Fibroblast of the aortic adventitia (primary cell): Measurements from ENCODE around the gene KLHL29. TPM values are rescaled to one million over a fixed set of nuclear protein-coding genes. Genes with fewer than 3 reads are reported as not detected.

ENCODE experiments used
- DNase-seq: peaks from one replicate; pipeline ENCODE4 v3.0.0-alpha.2; 2010; ENCODE audit warnings: low read depth
- H3K4me3 ChIP-seq: 2 replicates; pipeline ENCODE4 v1.5.1; 2011; ENCODE audit warnings: low read depth, mild to moderate bottlenecking, control low read depth, low read length, moderate library complexity
- total RNA-seq: library from RNA; depleted of rRNA; stranded (reverse); fragments of >200 nt; gene quantifications from 2 replicates; pipeline ENCODE4 v1.2.3, GENCODE V29; 2012; ENCODE audit warnings: low replicate concordance
- TF ChIP-seq, protein P1 (sequence below): IDR thresholded peaks from 2 replicates; pipeline ENCODE4 v1.5.1; 2011; ENCODE audit warnings: mild to moderate bottlenecking, low read length, control low read depth, inconsistent platforms; ENCODE audit not compliant: insufficient read depth

Gene KLHL29
- total RNA-seq, 1 donor: 4.7 TPM

DNA sequence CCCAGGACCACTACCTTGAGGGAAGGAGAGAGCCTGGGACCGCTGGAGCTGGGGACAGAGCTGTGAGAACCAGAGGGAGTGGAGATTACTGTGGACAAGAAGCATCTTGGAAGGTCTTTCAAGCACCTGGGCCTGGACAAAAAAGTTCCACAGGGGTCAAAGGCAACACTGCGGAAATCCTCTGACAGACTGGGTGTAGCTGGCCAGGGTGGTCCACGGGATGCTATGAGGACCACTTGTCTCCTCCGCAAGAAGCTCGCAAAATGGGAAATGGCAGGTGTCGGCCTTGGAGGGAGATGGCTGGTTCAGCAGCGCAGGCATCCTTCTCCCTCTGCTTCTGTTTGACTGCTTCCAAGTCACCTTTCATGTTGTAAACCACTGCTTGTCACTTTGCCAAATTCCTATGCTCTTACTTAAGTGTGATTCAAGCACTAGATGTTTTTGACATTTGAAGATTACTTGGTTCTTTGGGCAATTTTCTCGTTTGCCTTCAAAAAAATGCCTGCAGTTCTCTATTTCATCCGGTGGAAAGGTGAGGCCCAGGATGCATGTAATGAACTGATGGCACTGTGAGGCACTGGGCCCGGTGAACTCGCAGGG is 27.7 kb downstream of the KLHL29 start:
- peak; percentile 79 for DNase-seq

DNA sequence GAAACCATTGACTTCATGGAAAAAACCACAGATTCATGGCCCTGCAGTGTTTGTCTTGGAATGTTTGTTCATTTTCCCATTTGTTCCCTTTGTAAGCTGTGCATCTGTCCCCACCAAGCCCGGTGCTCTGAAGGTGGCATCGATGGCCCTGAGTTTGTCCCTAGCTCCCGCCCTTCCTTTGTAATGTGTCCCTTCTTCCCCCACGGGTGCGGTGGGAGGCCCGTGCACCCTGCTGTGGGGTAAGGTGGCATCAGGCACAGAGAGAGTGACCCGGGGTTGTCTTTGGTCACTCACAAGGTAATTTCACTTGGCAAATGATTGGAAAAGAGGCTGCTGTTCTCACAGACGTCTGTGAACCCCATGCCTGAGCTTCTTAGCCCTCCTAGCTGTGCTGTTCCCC is 28.7 kb downstream of the KLHL29 start:
- H3K4me3 ChIP-seq: no peak overlapping the region
- TF ChIP-seq, protein P1, sequence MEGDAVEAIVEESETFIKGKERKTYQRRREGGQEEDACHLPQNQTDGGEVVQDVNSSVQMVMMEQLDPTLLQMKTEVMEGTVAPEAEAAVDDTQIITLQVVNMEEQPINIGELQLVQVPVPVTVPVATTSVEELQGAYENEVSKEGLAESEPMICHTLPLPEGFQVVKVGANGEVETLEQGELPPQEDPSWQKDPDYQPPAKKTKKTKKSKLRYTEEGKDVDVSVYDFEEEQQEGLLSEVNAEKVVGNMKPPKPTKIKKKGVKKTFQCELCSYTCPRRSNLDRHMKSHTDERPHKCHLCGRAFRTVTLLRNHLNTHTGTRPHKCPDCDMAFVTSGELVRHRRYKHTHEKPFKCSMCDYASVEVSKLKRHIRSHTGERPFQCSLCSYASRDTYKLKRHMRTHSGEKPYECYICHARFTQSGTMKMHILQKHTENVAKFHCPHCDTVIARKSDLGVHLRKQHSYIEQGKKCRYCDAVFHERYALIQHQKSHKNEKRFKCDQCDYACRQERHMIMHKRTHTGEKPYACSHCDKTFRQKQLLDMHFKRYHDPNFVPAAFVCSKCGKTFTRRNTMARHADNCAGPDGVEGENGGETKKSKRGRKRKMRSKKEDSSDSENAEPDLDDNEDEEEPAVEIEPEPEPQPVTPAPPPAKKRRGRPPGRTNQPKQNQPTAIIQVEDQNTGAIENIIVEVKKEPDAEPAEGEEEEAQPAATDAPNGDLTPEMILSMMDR: no peak
- DNase-seq: no peak

More for the DNA sequence above, 27.7 kb downstream of the KLHL29 start:
- no peak overlapping the region for H3K4me3 ChIP-seq
- TF ChIP-seq, protein P1: no peak

DNA sequence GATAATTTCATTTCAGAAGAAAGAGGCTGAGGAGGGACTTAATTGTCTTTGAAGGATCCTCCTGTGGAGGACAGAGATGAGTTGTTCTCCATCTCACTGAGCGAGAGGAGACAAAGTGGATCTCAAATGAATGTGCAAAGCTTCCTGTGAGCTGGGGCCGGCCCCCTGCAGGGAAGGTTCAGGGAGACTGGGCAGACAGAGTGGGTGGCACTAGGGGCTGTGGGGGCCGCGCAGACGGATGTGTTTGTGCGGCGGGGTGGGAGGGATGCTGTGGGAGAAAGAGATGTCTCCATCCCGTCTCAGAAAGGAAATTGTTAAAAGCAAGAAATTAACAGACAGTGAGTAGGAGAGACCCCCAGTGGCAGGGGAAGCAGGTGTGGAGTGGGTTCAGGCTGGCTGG is 29.1 kb downstream of the KLHL29 start:
- no peak overlapping the region for H3K4me3 ChIP-seq
- TF ChIP-seq, protein P1: no peak
- no peak for DNase-seq

DNA sequence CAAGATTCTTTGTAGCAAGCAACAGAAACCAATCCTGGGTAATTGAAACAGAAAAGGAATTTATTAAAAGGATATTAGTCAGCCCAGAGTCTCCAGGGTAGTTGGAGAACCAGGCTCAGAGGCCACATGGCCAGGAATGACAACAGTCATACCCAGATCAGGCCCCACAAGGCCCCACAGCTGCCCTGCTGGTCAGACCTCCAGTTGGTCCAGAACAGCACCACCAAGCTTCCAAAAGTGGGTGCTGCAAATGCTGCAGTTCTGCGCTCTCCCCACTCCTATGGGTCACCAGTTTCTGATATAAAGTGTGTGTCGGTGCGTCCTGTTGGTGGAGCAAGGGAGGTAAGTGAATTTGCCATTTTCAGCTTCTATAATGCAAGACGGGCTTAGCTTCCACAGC is 29.9 kb downstream of the KLHL29 start:
- DNase-seq: no peak

DNA sequence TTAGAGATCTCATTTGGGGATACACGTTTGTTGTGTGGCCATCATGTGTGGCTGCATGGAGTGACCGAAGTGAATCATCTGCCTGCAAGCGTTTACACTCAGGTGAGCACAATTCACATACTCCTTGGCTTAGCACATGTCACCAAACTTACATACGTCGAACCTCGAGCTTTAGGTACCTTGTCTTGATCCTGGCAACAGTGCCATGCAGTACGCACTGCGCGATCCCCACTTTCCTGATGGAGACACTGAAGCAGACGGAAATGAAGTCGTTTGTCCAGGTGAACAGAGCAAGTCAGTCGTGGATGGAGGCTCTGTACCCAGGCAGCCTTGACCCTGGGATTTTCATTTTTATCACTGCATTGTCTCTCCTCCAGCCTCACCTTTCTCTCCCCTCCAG is 32.3 kb downstream of the KLHL29 start:
- TF ChIP-seq, protein P1: no peak
- no peak for DNase-seq
- no peak overlapping the region for H3K4me3 ChIP-seq

More for the DNA sequence above, 29.9 kb downstream of the KLHL29 start:
- TF ChIP-seq, protein P1: peak; percentile 4
- no peak overlapping the region for H3K4me3 ChIP-seq

DNA sequence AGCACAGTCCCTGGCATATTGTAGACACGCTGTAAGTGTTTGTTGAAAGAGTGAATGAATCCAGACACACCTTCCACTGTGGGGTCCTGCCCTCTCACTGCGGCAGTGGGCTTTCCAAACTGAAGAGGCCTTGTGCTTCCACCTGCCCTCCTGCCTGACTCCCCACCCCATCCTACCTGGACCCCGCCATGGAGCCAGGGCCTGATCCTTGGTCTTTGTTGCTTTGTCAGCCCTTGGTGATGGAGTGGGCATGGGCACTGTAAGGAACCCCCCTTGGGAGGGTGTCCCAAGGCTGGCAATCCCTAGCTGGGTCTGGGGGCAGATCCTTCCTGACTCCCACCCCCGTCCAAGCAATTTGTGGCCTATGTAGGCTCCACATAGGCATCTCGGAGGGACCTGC is 33.1 kb downstream of the KLHL29 start:
- TF ChIP-seq, protein P1: no peak
- no peak overlapping the region for H3K4me3 ChIP-seq
- no peak for DNase-seq

DNA sequence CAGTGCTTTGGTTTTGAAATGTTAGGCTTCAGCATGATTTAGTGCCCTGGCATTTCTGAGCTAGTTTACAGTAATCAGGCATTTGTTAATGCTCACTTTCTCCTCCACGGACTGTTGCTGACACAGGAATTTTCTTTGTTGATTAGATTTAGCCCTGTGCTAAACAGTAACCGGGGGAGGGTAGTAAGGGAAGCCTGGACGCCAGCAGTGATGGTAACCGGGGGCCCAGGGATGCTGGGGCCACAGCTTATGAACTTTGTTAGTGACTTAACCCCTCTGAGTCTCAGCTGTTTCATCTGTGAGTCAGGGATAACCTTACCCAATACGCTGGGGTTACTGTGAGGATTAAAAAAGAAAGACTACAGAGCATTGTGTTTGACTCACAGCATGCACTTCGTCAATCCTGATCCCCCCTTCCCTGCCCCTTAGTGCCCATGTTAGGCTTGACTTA is 33.5 kb downstream of the KLHL29 start:
- DNase-seq: peak; percentile 71
- no peak overlapping the region for H3K4me3 ChIP-seq
- TF ChIP-seq, protein P1: no peak
